IgD-negative memory B cell (primary cell): Measurements from ENCODE around the gene FAM193A. TPM values are rescaled to one million over a fixed set of nuclear protein-coding genes. Genes with fewer than 3 reads are reported as not detected.
"Not testable (repeated sequence)": the region's sequence is repeated elsewhere in the genome, so short reads cannot be mapped to it uniquely, and the experiment has no call there.

Experiments used
- H3K27ac Mint-ChIP-seq, 3 donors: one replicate each; pipeline ENCODE4 v1.8.0; 2020 to 2022; ENCODE audit warnings: mild to moderate bottlenecking in 3 of 3, mixed read lengths in 3 of 3, moderate library complexity in 1 of 3
- H3K27me3 Mint-ChIP-seq: one replicate; pipeline ENCODE4 v1.8.0; 2021; ENCODE audit warnings: mixed read lengths
- H3K36me3 Mint-ChIP-seq: one replicate; pipeline ENCODE4 v1.8.0; 2020; ENCODE audit warnings: mild to moderate bottlenecking, mixed read lengths
- H3K4me1 Mint-ChIP-seq, 3 donors: one replicate each; pipeline ENCODE4 v1.8.0; 2020 to 2022; ENCODE audit warnings: mixed read lengths in 3 of 3, mild to moderate bottlenecking in 1 of 3
- H3K4me3 Mint-ChIP-seq, 4 donors: one replicate each; pipeline ENCODE4 v1.8.0; 2020 to 2022; ENCODE audit warnings: mild to moderate bottlenecking in 4 of 4, mixed read lengths in 4 of 4, moderate library complexity in 3 of 4
- H3K9me3 Mint-ChIP-seq, 3 donors: one replicate each; pipeline ENCODE4 v1.8.0; 2020 to 2021; ENCODE audit warnings: mixed read lengths in 3 of 3, mild to moderate bottlenecking in 1 of 3
- polyA plus RNA-seq: library from polyadenylated mRNA; unstranded; fragments of 300-500 nt; fragmentation: Illumina TruSeq; gene quantifications from one replicate; pipeline ENCODE4 v1.2.3, GENCODE V29; 2021

Gene FAM193A
- polyA plus RNA-seq, 1 donor from 2014 or later = 6.3 TPM

GRCh38 chr4:2729533-2729875 lies 193.1 kb downstream of the FAM193A start:
- Mint-ChIP-seq H3K27ac (no peak overlapping the region), H3K27me3 (no peaks in the 10 kb centered on the region), H3K36me3 (peaks cover 15% of the 10 kb centered on the region), H3K4me3 (no peak overlapping the region), H3K4me1 (peaks cover 2 to 8% (median 7%) of the 10 kb centered on the region in 3 donors), H3K9me3 (no peaks in the 10 kb centered on the region)

- no peak overlapping the region for H3K4me3 Mint-ChIP-seq
- peaks cover 0 to 5% (median 0%) of the 10 kb centered on the region in 3 donors for H3K9me3 Mint-ChIP-seq
- H3K27ac Mint-ChIP-seq = no peak overlapping the region
- no peaks in the 10 kb centered on the region for H3K27me3 Mint-ChIP-seq
- H3K36me3 Mint-ChIP-seq = peaks cover 15% of the 10 kb centered on the region
- H3K4me1 Mint-ChIP-seq = peaks cover 8 to 11% (median 10%) of the 10 kb centered on the region in 3 donors
Measured at GRCh38 chr4:2731907-2732317, 195.5 kb downstream of the FAM193A start.

GRCh38 chr4:2732526-2732925 lies 196.1 kb downstream of the FAM193A start:
- H3K9me3 Mint-ChIP-seq = peaks cover 0 to 5% (median 0%) of the 10 kb centered on the region in 3 donors
- H3K27me3 Mint-ChIP-seq = no peaks in the 10 kb centered on the region
- H3K4me3 Mint-ChIP-seq = peak overlapping the region in 1 of 4 donors; percentile 68
- H3K36me3 Mint-ChIP-seq = peaks cover 15% of the 10 kb centered on the region
- peaks cover 8 to 11% (median 10%) of the 10 kb centered on the region in 3 donors for H3K4me1 Mint-ChIP-seq
- H3K27ac Mint-ChIP-seq = peak overlapping the region in 1 of 3 donors; percentile 23

GRCh38 chr4:2733001-2733843 lies 196.8 kb downstream of the FAM193A start:
- Mint-ChIP-seq H3K4me3 (peak overlapping the region in 1 of 4 donors; percentile 68), H3K36me3 (peaks cover 15% of the 10 kb centered on the region), H3K27ac (peak overlapping the region in 1 of 3 donors; percentile 23), H3K4me1 (peaks cover 8 to 10% (median 10%) of the 10 kb centered on the region in 3 donors), H3K27me3 (no peaks in the 10 kb centered on the region), H3K9me3 (peaks cover 0 to 5% (median 0%) of the 10 kb centered on the region in 3 donors)

- Mint-ChIP-seq H3K9me3 (peaks cover 0 to 5% (median 0%) of the 10 kb centered on the region in 3 donors), H3K36me3 (peaks cover 15% of the 10 kb centered on the region), H3K4me3 (no peak overlapping the region), H3K27ac (no peak overlapping the region), H3K4me1 (peaks cover 8 to 10% (median 9%) of the 10 kb centered on the region in 3 donors), H3K27me3 (no peaks in the 10 kb centered on the region)
Measured at GRCh38 chr4:2733844-2734574, 197.6 kb downstream of the FAM193A start.

GRCh38 chr4:2734612-2735011 lies 198.2 kb downstream of the FAM193A start:
- peak overlapping the region in 1 of 4 donors; percentile 1 for H3K4me3 Mint-ChIP-seq
- no peak overlapping the region for H3K27ac Mint-ChIP-seq
- H3K36me3 Mint-ChIP-seq = peaks cover 12% of the 10 kb centered on the region
- peaks cover 0 to 5% (median 0%) of the 10 kb centered on the region in 3 donors for H3K9me3 Mint-ChIP-seq
- H3K4me1 Mint-ChIP-seq = peaks cover 8 to 10% (median 9%) of the 10 kb centered on the region in 3 donors
- H3K27me3 Mint-ChIP-seq = no peaks in the 10 kb centered on the region

- H3K27ac Mint-ChIP-seq = peak overlapping the region in 1 of 3 donors; percentile 69
- H3K4me3 Mint-ChIP-seq = no peak overlapping the region
- H3K36me3 Mint-ChIP-seq = peaks cover 12% of the 10 kb centered on the region
- peaks cover 0 to 5% (median 0%) of the 10 kb centered on the region in 3 donors for H3K9me3 Mint-ChIP-seq
- H3K27me3 Mint-ChIP-seq = no peaks in the 10 kb centered on the region
- peaks cover 9 to 10% (median 9%) of the 10 kb centered on the region in 3 donors for H3K4me1 Mint-ChIP-seq
Measured at GRCh38 chr4:2735869-2736268, 199.4 kb downstream of the FAM193A start.

GRCh38 chr4:2738296-2738695 lies 201.8 kb downstream of the FAM193A start:
- H3K27me3 Mint-ChIP-seq, H3K9me3 Mint-ChIP-seq, H3K36me3 Mint-ChIP-seq, H3K4me3 Mint-ChIP-seq: not testable (repeated sequence)
- peak overlapping the region in 2 of 3 donors; percentile 50 to 86 for H3K27ac Mint-ChIP-seq
- H3K4me1 Mint-ChIP-seq = peaks cover 5 to 12% (median 9%) of the 10 kb centered on the region in 3 donors

- Mint-ChIP-seq H3K36me3 (no peaks in the 10 kb centered on the region), H3K4me1 (peaks cover 9 to 15% (median 14%) of the 10 kb centered on the region in 3 donors), H3K9me3 (no peaks in the 10 kb centered on the region), H3K27ac (peak overlapping the region; percentile 3 to 77 (median 74)), H3K27me3 (no peaks in the 10 kb centered on the region), H3K4me3 (no peak overlapping the region)
Measured at GRCh38 chr4:2741626-2742025, 205.2 kb downstream of the FAM193A start.

- Mint-ChIP-seq H3K27ac (peak overlapping the region in 1 of 3 donors; percentile 3), H3K4me3 (peak overlapping the region in 2 of 4 donors; percentile 25 to 28), H3K9me3 (no peaks in the 10 kb centered on the region), H3K36me3 (no peaks in the 10 kb centered on the region), H3K4me1 (peaks cover 12 to 21% (median 19%) of the 10 kb centered on the region in 3 donors), H3K27me3 (no peaks in the 10 kb centered on the region)
Measured at GRCh38 chr4:2742081-2742822, 205.8 kb downstream of the FAM193A start.

- Mint-ChIP-seq H3K9me3 (no peaks in the 10 kb centered on the region), H3K27ac (peak overlapping the region in 2 of 3 donors; percentile 69 to 86), H3K27me3 (peaks cover 6% of the 10 kb centered on the region), H3K4me1 (peaks cover 19 to 27% (median 26%) of the 10 kb centered on the region in 3 donors), H3K4me3 (no peak overlapping the region), H3K36me3 (no peaks in the 10 kb centered on the region)
Measured at GRCh38 chr4:2742823-2743517, 206.5 kb downstream of the FAM193A start.

GRCh38 chr4:2743518-2744445 lies 207.3 kb downstream of the FAM193A start:
- Mint-ChIP-seq H3K36me3 (no peaks in the 10 kb centered on the region), H3K27ac (peak overlapping the region; percentile 86 to 99 (median 97)), H3K4me1 (peaks cover 19 to 29% (median 28%) of the 10 kb centered on the region in 3 donors), H3K9me3 (no peaks in the 10 kb centered on the region), H3K4me3 (peak overlapping the region in 1 of 4 donors; percentile 21), H3K27me3 (peaks cover 6% of the 10 kb centered on the region)

- Mint-ChIP-seq H3K9me3 (no peaks in the 10 kb centered on the region), H3K36me3 (no peaks in the 10 kb centered on the region), H3K27ac (peak overlapping the region; percentile 97 to 99 (median 98)), H3K4me3 (peak overlapping the region in 1 of 4 donors; percentile 85), H3K27me3 (peaks cover 6% of the 10 kb centered on the region), H3K4me1 (peaks cover 19 to 32% (median 30%) of the 10 kb centered on the region in 3 donors)
Measured at GRCh38 chr4:2744576-2745270, 208.3 kb downstream of the FAM193A start.
